Loucy (cell line): ENCODE data around the gene TLE7.

Source experiments
- EZH2phosphoT487 ChIP-seq: fragments of 200-600 bp; IDR thresholded peaks from 2 replicates; pipeline ENCODE4 v1.6.1; 2018; ENCODE audit warnings: antibody characterized with exemption, mild to moderate bottlenecking, moderate library complexity, borderline replicate concordance
- TF ChIP-seq, protein P1 (sequence below): fragments of 200-600 bp; sonication (generic); conservative IDR thresholded peaks from 2 replicates; pipeline ENCODE4 v1.5.1; 2014; ENCODE audit warnings: mild to moderate bottlenecking, antibody characterized with exemption, low read length

DNA sequence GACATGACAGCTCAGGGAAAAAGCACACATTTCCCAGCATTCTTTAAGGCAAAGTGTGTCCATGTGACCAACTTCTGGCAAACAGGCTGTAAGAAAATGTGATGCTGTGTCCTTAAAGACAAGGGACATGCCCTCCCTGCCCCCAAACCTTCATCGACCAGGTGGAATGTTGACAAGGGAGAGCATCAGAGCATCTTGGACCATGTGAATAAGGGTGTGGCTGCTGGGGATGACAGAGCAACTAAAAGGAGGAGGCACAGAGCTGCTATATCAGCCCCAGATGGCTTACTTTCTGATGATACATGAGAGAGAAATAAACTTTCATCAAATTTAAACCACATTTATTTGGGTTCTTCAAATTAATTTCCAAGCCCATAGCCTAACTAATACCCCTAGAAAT is 22.4 kb upstream of the TLE7 start:
- TF ChIP-seq, protein P1, sequence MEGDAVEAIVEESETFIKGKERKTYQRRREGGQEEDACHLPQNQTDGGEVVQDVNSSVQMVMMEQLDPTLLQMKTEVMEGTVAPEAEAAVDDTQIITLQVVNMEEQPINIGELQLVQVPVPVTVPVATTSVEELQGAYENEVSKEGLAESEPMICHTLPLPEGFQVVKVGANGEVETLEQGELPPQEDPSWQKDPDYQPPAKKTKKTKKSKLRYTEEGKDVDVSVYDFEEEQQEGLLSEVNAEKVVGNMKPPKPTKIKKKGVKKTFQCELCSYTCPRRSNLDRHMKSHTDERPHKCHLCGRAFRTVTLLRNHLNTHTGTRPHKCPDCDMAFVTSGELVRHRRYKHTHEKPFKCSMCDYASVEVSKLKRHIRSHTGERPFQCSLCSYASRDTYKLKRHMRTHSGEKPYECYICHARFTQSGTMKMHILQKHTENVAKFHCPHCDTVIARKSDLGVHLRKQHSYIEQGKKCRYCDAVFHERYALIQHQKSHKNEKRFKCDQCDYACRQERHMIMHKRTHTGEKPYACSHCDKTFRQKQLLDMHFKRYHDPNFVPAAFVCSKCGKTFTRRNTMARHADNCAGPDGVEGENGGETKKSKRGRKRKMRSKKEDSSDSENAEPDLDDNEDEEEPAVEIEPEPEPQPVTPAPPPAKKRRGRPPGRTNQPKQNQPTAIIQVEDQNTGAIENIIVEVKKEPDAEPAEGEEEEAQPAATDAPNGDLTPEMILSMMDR, result no peak
- TF ChIP-seq EZH2phosphoT487, result no peak
